Mucosa of descending colon (tissue), 3 donors: ENCODE measurements around the gene SRMS. TPM values are rescaled to one million over a fixed set of nuclear protein-coding genes. Genes with fewer than 3 reads are reported as not detected.

Experiments
- ATAC-seq: fragments of 200-7000 bp; cut with Tn5 transposase; one replicate; pipeline ENCODE4 v1.9.1; 2020; ENCODE audit warnings: mild to moderate bottlenecking, moderate library complexity
- DNase-seq, 3 donors: peaks; one replicate each; pipeline ENCODE4 v3.0.0-alpha.2; 2020
- H3K36me3 ChIP-seq: fragments of 200-600 bp; one replicate; pipeline ENCODE4 v1.8.0; 2021; ENCODE audit warnings: low read depth, mild to moderate bottlenecking
- H3K4me1 ChIP-seq: fragments of 200-600 bp; one replicate; pipeline ENCODE4 v1.8.0; 2021; ENCODE audit warnings: low read depth, mild to moderate bottlenecking
- H3K4me3 ChIP-seq: fragments of 200-600 bp; one replicate; pipeline ENCODE4 v1.8.0; 2021; ENCODE audit warnings: mild to moderate bottlenecking
- H3K9me3 ChIP-seq: fragments of 200-600 bp; one replicate; pipeline ENCODE4 v1.8.0; 2021; ENCODE audit warnings: mild to moderate bottlenecking
- intact Hi-C, 2 donors: fragments of 100-400 bp; cut with DNase I in 1 of 2; cut with micrococcal nuclease in 1 of 2; formaldehyde crosslinking; loops; one replicate each; pipeline versions ENCODE4 v1.11.0 to v1.11.1; 2022; cut with DNase I, micrococcal nuclease
- total RNA-seq, 3 donors: library from RNA; stranded (reverse); fragmentation: NEBNext Ultra II Directional in 2 of 3; extraction: Animal tissue kit (Norgen Biotek cat#: 25700) in 2 of 3; gene quantifications; one replicate each; pipeline versions ENCODE4 v1.2.1 to v1.2.4, GENCODE V29; 2021 to 2023
- TF ChIP-seq, protein P1 (sequence below): fragments of 200-600 bp; IDR thresholded peaks from one replicate; pipeline ENCODE4 v1.8.0; 2022; ENCODE audit warnings: antibody characterized with exemption, mild to moderate bottlenecking
- donor health status: DM: no; HTN: no; CAD: no; lungs with moderate emphysema.
- donor health status: DM: no; HTN: no; CAD: no.
- donor health status: DM: no; HTN: yes; CAD: no.

Gene SRMS
- total RNA-seq, 3 donors from 2014 or later = 0.25 to 0.52 (median 0.27) TPM

DNA sequence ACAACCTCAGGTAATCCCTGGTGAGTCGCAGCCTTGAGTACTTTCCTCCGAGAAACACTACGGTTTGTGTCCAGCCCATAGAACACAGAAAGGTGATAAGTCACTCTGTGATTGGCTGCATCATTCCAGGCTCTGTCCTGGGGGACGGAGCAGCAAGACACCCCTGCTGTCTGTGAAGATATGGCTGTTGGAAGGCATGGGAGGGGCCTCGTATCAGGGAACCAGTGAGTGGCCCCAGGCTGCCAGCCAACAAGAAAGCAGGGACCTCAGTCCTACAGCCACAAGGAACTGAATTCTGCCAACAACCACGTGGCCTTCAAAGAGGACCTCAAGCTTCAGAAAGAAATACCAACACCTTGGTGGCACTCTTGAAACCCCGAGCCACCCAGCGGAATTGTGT, 42.3 kb downstream of the SRMS start:
- intact Hi-C loops = no loop called here
- Histone ChIP-seq H3K4me1 (no peaks in the 10 kb centered on the region), H3K36me3 (no peaks in the 10 kb centered on the region), H3K9me3 (no peaks in the 10 kb centered on the region), H3K4me3 (no peak overlapping the region)
- TF ChIP-seq, protein P1, sequence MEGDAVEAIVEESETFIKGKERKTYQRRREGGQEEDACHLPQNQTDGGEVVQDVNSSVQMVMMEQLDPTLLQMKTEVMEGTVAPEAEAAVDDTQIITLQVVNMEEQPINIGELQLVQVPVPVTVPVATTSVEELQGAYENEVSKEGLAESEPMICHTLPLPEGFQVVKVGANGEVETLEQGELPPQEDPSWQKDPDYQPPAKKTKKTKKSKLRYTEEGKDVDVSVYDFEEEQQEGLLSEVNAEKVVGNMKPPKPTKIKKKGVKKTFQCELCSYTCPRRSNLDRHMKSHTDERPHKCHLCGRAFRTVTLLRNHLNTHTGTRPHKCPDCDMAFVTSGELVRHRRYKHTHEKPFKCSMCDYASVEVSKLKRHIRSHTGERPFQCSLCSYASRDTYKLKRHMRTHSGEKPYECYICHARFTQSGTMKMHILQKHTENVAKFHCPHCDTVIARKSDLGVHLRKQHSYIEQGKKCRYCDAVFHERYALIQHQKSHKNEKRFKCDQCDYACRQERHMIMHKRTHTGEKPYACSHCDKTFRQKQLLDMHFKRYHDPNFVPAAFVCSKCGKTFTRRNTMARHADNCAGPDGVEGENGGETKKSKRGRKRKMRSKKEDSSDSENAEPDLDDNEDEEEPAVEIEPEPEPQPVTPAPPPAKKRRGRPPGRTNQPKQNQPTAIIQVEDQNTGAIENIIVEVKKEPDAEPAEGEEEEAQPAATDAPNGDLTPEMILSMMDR = no peak
- DNase-seq (no peak), ATAC-seq (no peak)

DNA sequence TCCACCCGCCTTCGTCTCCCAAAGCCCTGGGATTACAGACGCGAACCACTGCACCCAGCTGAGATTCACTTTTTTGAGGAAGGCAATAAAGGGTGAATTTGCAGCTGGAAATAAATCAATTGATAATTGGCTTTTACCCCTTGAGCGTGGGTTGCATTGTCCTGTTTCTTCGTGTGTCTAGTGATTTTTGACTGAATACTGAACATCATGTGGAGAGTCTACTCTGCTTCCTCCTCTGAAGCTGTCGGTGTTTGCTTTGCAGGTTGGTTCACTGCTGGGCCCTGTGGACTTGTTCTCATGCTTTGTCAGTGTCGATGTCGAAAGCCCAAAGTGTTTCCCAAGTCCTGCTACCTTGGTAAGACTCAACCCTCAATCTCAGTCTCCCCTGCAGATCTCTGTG, 42.9 kb downstream of the SRMS start:
- H3K9me3 ChIP-seq = no peaks in the 10 kb centered on the region
- H3K36me3 ChIP-seq = no peaks in the 10 kb centered on the region
- ATAC-seq (no peak), DNase-seq (no peak)
- intact Hi-C loops = no loop called here
- H3K4me3 ChIP-seq = no peak overlapping the region
- peaks cover under 1% of the 10 kb centered on the region for H3K4me1 ChIP-seq
- TF ChIP-seq, protein P1 = no peak

DNA sequence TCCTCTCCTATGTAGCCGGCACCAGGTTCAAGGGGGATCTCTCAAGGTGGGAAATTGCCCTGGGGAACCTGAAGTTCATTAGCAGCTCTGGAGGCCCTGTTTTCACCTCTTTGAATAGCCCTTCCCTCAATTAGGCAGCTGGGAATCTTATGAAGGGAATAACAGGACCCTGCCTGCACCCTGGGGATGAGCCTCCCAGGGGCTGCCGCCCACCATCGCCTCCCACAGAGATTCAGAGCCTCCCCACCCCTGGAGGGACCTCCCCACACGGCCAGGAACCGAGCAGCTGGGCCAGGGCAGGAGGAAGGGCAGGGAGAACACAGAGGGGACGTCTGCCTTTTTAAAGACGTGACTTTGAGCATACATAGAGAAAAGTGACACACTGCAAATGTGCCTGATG, 44.0 kb downstream of the SRMS start:
- TF ChIP-seq, protein P1 = no peak
- Histone ChIP-seq H3K36me3 (no peaks in the 10 kb centered on the region), H3K9me3 (no peaks in the 10 kb centered on the region), H3K4me1 (peaks cover 6% of the 10 kb centered on the region), H3K4me3 (no peak overlapping the region)
- no peak for ATAC-seq
- DNase-seq = peak in 1 of 3 donors; percentile 16
- intact Hi-C loops = no loop called here

DNA sequence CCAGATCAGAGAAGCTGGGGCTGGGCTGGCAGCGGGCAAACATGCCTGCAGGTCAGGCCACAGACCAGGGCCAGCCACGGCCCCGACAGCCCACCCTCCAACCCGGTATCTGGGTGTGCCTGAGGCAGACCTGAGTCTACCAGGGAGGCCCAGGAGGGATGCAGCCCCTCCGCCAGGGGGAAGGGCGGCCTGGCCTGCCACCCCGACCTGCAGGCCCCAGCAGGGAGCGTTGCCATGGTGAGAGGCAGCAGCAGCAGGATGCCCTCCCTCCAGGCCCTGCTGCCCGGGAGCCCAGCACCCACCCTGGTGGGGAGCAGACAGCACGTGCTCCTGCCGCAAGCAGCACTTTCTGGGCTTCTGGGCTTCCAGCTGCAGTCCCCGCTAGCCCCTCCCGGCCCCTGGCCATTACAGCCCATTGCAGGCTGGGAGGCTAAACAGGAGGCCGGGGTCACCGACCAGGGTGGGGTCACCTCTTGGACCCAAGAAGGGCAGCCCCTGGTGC, 44.8 kb downstream of the SRMS start:
- TF ChIP-seq, protein P1 = no peak
- Histone ChIP-seq H3K4me3 (no peak overlapping the region), H3K9me3 (no peaks in the 10 kb centered on the region), H3K4me1 (peaks cover 10% of the 10 kb centered on the region), H3K36me3 (no peaks in the 10 kb centered on the region)
- ATAC-seq (no peak), DNase-seq (peak in 1 of 3 donors; percentile 41)
- intact Hi-C loops = no loop called here

DNA sequence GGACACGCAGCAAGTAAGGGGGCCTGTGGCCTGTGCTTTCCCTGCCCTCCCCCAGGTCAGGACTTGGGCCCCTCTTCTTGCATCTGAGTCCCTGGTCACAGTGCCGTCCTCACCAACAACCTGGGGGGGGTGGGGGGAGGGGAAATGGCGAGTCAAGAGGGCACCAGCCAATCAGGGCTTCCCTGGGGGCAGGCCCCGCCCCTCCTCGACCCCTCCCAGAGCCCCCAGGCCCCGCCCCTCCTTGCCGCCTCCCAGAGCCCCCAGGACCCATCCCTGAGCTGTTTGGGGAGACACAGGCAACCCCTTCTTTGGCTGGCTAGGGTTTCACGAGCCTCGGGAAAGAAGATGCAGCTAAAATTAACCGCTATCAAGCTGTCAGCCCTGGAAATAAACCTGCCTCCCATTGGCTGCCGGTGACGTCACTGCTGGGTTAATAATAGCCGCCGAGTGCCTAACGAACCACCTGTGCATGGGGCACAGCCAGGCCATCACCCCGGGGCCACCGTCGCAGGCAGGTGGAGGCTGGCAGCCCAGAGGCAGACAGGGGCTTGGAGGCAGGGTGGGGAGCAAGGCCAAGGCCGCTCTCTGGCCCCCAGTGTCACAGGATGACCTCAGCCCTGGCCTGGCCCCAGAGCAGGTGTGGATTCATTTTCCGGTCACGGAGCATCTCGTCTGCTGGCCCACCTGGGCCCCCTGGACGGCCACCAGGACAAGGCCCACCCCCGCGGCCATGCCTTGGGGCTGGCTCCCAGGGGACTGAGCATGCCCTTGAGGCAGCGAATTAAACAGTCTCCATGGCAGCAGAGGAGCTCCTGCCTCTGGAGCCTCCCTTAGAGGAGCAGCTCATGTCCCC, 45.5 kb downstream of the SRMS start:
- H3K4me3 ChIP-seq = no peak overlapping the region
- ATAC-seq (peak; percentile 23), DNase-seq (peak in 1 of 3 donors; percentile 51)
- TF ChIP-seq, protein P1 = no peak
- H3K36me3 ChIP-seq = no peaks in the 10 kb centered on the region
- H3K9me3 ChIP-seq = no peaks in the 10 kb centered on the region
- peaks cover 10% of the 10 kb centered on the region for H3K4me1 ChIP-seq
- intact Hi-C loops = no loop called here
